NOMO-1 (cell line): Measurements from ENCODE around the gene WFIKKN2.
A peak's percentile ranks its signal among the peaks of the same experiment; 100 is the strongest.

Source experiments
- DNase-seq, 2 experiments: peaks; one replicate each; lab custom pipeline; 2025; ENCODE audit not compliant: unreplicated experiment in 2 of 2; lab: John Stamatoyannopoulos, UW

The WFIKKN2 gene

DNA sequence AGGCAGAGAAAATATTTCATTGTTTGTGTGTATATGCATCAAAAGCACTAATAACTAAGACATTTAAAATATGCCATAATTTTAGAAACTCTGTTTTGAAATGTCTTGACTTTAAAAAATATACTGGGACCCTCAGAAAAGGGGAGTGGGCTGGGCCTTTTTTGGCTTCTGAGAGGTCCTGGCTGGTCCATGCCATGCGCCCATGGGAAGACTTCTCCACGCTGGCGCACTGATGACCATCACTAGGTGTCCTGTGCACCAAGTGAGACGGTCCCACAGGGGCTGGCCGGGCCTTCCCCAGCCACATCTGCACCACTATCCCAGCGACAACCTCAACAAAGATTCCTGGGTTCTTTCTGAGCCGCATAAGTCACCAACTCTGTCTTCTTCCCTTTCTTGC lies 27.0 kb upstream of the WFIKKN2 start:
- DNase-seq: no peak

DNA sequence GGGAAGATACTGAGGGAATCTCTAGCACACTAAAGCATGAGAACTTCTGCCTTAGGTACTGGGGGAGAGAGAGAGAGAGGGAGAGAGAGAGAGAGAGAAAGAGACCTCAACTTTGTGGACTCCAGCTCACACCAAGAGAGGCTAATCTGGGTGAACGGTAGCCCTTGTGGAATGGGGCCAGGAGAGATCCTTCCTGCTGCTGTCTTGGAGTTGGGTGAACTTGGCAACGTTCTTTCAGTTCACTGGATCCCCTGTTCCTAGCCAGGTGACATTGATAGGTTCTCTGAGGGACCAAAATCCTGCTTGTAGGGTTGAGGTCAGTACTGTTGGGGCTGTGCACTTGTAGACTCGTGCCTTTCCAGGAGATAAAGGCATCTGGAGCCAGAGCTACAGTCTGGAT lies 26.5 kb upstream of the WFIKKN2 start:
- DNase-seq: no peak

DNA sequence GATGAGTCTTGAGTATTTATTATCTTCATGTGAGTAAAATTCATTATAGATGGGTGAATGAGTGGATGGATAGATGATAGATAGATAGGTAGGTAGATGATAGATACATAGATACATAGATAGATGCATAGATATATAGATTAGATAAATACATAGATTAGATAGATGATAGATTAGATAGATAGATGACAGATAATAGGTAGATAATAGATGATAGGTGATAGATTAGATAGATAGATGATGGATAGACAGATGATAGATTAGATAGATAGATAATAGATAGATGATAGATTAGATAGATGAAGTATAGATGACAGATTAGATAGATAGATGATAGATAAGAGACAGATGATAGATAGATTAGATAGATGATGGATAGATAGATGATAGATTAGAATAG lies 21.8 kb upstream of the WFIKKN2 start:
- DNase-seq: no peak

DNA sequence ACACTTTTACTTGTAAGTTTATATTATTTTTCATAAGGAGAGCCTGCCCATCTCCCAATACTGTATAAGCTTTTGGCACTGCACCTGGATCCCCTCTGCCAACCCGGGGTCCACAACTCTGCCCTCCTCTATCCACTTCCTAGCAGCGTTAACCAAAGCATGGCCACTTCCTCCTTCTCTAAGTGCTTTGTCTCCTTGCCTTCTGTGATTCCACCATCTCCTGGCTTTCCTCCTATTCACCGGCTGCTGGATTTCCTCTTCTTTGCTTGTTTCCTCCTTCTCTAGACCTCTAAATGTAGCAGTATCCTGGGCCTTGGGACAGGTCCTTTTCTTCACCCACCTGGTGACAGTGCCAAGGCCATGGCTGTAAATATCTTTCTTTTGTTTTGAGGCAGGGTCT lies 20.0 kb upstream of the WFIKKN2 start:
- no peak for DNase-seq

DNA sequence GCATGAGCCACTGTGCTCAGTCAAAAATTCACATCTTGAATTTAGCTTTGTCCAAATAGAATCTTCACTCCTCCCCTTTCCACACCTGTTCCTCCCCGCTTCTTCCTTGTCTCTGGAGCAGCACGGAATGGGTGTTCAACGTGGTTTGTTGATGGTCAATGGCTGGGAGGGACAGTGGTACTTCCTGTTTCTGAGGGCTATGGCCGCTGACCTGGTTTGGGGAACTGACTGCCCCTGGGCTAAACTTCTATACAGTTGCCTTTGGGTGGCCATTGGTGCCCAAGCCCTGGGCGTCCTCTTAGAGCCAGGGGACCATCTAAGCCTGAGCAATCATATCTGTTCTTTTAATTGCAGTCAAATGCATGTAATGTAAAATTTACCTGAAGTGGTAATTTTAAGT lies 19.1 kb upstream of the WFIKKN2 start:
- no peak for DNase-seq

DNA sequence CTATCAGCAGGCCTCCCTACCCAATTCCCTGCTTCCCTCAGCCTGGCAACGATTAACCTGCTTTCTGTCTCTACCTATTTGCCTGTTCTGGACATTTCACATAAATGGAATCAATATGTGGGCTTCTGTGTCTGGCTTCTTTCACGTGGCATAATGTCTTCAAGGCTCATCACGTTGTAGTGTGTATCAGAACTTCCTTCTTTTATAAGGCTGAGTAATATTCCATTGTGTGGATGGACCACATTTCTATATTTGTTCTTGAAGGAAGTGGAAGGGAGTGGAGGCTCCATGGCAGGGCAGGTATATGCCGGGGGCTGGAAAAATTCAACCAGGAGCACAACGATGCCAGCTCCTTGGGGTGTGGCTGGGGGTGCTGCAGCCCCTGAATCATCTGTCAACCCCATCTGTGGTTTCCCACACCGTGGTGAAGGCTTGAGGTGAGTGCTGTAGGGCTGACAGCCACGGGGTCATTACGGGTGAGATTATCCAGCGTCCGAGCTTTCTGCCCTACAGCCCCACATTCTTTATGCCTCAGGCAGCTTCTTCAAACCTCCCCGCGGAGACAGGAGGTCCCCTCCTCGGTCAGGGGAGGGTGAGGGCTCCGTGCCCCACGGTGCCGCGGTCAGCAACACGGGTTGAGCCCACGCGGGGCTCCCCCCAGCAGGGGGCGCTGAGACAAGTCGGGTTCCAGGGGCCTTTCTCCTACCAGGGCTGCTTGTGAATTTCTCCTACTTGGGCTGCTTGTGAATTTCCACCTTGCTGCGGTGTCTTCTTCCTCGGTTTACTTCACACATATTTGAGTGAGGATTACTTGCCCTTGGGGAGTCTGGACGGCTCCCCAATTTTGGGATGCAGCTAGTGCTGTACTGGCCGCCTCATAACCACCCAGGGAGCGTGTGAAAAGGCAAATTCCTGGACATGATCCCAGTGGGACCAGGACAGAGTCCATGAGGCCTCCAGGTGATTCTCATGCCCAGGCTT lies 18.3 kb upstream of the WFIKKN2 start:
- DNase-seq: peak; percentile 16 to 36

DNA sequence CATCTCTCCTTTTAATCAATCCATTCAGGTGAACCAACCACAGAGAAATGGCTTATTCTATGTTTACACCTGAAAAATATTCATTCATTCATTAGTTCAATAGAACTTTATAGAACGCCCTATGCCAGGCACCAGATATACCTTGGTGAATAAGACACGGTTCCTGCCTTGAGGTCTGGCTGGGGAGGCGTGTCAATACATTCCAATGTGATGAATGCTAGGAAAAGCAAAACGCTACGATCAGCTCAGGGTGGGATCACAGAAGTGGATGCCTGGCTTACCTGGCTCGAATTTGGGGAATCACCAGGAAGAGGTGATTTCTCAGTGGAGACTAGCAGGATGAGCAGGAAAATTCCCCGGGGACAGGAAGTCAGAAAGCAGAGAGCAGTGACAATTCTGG lies 17.5 kb upstream of the WFIKKN2 start:
- DNase-seq: no peak

DNA sequence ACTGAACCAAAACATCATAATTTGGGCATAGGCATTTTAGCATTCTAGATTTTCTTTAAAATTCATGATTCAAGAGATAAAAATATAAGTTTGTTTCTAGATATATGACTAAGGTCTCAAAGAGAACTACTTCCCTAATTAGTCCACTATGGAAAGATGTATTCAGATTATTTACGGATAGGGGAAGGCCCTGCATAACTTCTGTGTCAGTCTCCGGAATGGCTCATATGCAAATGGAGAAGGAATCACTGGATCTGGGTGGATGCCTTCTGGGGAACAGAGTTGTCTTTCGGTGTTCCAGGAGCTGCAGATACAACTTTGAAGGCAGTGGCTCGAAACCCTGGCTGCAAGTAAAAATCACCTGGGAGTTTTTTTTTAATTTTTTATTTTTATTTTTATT lies 17.1 kb upstream of the WFIKKN2 start:
- DNase-seq: no peak

DNA sequence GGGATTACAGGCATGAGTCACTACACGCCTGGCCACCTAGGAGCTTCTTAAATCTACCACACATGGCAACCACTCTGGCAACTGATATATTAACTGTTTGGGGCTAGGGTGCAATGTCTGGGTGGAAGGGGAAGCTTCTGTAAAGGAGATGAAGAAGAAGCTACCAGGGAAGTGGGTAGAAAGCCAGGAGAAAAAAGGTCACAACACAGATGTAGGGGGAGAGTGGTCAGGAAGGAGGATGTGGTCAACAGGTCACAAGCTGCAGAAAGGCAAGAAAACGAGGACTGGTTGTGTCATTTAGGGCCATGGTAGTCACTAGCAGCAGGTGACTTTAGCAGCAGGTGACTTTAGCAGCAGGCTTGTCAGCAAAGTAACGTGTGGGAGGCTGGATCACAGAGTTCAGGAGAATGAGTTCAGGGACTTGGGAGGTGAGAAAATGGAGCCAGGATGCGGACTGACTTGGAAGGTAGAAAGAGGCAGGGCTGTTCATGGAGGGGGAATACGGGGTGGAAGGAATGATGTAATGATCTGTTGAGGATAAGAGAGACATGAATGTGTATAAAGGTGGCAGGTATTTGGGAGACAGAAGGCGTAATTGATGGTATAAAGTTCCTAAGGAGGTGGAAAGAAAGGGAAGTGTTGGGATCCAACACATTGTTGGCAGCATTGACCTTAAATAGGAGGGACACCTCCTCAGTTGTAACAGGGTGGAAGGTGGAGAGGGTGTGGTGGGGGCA lies 16.3 kb upstream of the WFIKKN2 start:
- no peak for DNase-seq

DNA sequence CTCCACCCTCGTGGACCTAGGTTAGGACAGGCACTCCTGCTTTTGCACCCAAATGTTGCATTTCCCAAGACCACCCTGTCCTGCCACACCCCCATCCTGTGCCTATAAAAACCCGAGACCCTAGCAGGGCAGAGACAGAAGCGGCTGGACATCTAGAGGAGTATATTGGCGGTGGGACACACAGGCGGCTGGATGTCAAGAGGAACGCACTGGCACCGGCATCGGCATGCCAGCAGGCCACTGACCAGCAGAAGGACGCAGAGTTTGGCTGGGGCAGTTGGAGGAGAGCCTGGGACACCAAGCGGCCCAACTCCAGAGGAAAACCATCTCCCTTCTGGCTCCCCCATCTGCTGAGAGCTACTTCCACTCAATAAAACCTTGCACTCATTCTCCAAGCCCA lies 14.7 kb upstream of the WFIKKN2 start:
- DNase-seq: no peak

DNA sequence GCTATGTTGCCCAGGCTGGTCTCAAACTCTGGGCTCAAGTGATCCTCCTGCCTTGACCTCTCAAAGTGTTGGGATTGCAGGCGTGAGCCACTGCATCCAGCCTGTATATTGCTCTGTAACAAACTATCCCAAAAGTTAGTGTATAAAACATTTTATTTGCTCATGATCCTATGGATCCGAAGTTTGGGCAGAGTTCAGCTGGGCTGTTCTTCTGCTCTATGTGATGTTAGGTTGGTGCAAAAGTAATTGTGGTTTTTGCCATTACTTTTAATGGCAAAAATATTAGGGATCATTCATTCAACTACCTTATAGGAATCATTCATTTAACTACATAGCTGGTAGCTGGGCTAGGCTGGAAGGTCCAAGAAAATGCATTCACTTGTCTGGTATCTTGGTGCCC lies 12.8 kb upstream of the WFIKKN2 start:
- no peak for DNase-seq

DNA sequence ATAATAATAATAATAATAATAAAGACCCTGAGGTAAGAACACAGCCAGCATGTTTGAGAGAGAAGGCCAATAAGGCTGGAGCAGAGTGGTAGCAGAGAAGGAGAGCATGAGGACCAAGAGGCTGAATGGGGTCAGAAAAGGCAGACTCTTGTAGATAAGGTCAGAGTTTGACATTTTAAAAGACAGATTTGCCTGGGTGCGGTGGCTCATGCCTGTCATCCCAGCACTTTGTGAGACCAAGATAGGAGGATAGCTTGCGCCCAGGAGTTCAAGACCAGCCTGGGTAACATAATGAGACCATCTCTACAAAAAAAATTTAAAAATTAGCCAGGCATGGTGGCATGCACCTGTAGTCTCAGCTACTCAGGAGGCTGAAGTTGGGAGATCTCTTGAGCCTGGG lies 11.0 kb upstream of the WFIKKN2 start:
- DNase-seq: no peak

DNA sequence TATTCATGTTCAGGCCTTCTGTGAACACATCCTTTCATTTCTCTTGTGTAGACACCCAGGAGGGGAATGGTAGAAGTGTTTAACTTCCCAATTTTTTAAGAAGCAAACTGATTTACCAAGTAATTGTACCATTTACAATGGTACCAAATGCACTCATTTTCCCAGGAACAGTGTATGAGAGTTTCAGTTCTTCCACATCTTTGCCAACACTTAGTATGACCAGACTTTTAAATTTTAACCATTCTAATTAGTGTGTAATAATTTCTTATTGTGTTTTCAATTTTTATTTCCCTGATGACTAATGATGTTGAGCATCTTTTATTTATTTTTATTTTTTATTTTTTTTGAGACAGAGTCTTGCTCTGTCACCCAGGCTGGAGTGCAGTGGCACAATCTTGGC lies 10.2 kb upstream of the WFIKKN2 start:
- no peak for DNase-seq

DNA sequence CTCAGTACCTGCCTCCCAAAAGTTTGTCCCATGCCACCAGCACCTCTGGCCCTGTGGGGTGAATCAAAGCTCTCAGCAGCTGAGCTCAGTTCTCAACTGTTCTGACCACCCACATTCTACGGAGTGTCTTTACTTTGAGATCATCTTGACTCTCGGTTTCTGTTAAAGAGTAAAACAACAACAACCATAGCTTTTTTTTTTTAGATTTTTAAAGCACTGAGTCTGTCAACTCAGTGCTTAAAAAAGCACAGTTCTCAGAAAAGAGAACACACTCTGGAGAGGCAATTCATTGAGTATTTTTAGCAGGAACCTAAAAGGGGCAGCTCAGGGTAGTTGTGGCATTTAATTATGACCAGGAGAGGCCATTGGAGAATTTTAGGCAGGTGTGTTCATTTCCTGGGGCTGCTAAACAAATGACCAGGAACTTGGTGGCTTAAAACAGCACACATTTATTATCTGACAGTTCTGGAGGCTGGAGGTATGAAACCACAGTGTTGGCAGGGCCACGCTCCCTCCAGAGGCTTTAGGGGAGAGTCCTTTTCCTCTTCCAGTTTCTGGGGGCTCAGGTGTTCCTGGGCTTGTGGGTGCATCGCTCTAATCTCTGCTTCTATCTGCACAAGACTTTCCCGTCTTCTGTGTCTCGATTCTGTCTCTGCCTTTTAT lies 6.7 kb upstream of the WFIKKN2 start:
- no peak for DNase-seq

DNA sequence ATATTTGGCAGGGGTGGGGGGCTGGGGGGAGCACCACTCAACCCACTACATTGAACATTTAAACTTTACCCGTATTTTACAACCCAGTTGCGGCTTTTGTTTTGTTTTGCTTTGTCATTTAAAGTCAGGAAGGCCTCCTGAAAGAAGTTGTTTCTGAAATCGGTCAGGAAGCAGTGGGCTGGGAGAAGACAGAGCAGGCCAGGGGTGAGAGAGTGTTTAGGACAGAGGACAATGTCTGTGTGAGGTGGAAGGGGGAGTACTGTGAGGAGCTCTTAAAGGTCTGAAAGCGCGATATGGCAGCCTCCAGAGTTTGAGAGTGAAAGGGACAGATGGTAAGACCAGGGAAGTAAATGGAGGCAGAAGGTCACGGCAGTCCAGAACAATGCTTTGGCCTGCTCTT lies 6.1 kb upstream of the WFIKKN2 start:
- DNase-seq: no peak

DNA sequence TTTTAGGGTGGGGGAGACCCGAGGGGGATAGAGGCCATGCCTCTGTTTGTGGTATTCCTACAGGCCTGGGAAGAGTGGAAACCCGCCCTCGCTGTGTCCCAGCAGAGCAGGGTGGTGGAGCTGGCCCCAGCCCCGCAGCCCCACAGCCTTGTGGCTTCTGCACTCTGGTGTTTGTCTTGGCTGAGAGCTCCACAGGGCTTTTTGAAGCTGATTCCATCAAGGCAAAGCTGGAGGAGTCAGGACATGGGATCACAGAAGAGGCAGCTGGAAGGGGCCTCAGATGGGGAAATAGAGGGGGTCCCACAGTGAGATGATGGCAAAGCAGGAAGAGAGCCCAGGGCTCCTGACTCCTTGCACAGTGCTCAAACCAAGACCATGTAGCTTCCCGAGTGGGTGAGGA lies 5.0 kb upstream of the WFIKKN2 start:
- no peak for DNase-seq

DNA sequence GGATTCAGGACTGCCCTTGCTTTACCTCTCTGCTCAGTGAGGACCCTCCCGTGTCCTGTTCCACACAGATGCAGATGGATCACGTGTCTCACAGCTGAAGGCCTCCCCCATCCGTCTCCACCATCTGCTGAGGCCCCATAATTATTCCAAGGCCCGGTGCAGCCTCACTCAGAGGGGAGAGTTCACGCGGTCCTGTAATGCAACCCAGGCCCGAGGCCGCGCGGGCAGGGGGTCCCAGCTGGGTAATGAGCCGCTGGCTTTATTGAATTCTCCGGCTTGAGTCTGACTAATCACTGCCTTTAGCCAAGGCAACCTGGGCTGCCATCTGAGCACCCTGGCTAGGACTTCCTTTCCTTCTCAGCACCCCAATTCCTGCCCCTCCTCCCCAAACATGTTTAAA lies 4.4 kb upstream of the WFIKKN2 start:
- DNase-seq: no peak

DNA sequence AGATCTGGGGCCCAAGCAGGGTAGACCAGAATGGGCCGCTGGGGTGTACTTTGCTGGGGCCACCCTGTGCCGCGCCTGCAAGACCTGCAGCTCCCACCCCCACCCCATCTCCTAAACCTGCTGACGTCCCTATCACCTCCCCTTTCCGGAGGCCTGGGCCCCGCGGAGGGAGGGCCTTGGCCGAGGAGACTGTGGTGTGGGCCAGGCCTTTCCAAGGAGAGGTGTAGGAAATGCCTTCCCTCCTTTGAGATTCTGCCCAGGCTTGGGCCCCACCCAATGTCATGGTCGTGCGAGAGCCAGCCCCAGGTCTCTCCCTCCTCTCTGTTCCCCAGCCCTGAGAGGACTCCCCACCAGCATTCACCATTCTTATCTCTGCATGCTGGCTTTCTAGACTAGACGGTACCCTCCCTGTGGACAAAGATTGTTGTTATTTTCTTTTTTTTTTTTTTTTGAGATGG lies 3.9 kb upstream of the WFIKKN2 start:
- DNase-seq: no peak

DNA sequence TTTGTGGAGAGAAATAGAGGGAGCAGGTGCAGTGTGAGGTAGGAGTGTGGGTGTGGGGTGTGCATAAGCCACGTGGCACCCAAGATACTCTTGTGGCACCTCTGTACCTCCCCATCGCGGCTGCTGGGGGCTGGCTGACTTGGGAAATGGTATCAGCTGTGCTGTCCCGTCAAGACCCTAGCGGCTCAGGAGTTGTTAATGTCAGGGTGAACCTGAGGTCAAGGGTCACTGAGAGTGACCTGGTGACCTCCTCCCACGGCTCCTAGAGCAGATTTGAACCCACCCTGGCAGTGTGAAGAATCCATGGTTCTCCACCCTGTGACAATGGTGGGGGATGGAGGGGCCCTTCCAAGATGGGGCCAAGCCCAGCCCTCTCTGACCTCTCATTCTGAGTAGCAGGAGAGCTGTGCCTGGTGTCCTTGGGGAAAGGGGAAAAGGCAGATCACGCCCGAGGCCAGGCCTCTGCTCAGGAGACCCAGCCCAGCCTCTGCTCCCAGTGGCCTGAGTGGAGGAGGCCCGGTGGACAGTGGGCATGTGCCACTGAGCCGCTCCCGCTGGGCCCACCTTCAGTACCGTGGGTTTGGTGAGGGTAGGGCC lies 3.0 kb upstream of the WFIKKN2 start:
- DNase-seq: no peak

DNA sequence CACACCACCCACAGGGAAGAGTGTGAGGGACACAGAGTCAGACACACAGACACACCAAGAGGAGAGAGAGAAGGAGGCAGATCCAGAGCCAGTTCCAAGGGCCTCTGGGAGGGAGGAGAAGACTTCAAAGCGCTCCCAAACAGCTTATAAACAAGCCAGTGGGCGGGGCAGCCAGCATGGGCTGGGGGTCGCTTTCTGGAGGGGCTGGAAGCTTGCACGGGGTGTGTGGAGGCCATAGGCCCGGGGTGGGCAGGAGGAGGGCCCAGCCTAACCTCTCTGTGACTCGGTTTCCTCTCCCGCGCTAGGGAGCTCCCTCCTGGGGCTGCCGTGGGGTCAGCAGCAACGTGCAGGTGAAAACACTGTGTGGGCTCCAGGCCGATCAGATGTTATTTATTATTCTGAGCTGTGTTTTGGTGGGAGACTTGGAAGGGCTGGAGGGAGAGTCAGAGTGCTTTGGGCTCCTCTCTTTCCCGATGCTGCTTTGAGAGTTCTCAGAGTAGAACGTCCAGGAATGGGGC lies 2.5 kb upstream of the WFIKKN2 start:
- no peak for DNase-seq
